NK-92 (cell line): ENCODE measurements around the gene CNGA1.

Experiments
- DNase-seq: peaks from one replicate; lab custom pipeline; 2025; ENCODE audit not compliant: unreplicated experiment; lab: John Stamatoyannopoulos, UW

Gene CNGA1

DNA sequence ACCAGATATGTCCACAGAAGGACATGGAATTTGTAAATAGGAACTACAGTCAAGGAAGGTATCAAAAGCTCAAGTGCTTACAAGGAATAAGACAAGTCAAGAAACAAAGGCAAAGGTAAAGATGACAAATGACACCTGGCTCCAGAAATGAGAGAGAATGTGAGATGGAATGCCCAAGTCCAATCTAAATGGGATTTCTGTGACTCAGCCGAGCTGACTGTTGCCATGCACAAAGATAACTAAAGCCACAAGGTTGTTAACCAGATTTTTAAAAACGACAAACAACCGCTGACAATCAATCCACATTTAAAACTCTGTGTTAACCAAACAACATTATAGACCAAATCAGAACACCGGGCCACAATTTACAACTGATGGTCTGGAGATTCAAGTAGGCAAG is 103.2 kb downstream of the CNGA1 start:
- no peak for DNase-seq

DNA sequence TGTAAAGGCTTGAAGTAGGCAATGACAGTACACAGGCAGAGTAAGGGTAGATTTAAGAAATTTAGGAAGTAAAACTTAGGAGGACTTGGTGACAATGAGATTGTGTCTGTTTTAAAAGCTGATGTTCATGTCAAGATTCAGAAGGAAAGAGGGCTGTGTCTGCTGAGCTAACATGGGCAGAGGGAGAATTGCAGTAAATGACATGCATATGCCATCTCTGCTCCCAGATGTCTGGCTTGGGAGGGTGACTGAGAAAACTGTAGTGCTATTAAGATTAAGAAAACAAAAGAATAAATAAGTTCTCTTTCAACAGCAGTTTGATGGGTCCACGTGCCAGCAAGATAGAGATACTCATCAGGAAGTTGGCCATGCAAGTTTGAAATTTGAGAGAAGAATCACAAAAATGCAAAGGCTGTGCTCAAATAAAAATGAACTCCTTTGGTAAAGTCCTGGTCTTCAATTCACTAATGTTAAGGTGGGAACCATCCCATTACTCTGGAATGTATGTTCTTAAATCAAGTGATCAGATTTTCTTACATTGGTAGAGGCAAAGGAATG is 109.3 kb downstream of the CNGA1 start:
- DNase-seq, result no peak

DNA sequence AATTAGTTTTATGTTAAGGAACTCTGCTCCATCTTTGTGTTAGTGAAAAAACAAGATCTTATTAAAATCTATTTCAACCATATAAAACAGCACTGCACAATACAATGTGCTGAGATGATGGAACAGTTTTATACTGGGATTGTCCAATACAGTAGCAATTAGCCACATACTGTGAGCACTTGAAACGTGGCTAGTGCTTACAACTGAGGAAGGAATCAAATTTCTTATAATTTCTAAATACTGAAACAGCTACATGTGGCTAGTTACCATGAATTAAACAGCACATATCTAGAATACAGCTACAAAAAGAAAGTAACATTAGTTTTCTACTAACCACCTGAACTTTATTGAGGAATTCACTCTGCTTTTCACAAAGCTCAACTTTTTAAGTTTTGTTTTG is 116.8 kb downstream of the CNGA1 start:
- no peak for DNase-seq

DNA sequence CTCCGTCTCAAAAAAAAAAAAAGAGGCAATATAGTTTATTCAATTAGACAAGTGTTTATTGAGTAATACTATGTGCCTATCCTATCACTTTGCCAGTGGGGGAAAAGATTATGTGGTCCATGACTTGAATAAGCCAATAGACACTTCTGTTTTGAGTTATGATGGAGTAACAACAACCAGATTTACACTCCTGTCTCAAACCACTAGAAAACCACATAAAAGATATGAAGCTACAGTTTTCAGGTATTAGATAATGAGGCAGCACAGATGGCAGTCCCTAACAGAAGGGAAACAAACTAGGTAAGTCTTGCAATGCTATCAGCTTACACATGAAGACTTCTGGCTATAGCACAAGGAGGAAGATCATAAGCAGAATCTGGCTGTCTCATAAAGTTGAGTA is 124.6 kb downstream of the CNGA1 start:
- no peak for DNase-seq
